GM23338 (cell line): ENCODE results near the gene FGF1. TPM values are rescaled to one million over a fixed set of nuclear protein-coding genes. Genes with fewer than 3 reads are reported as not detected.

ENCODE experiments used
- ATAC-seq: fragments of 200-7000 bp; cut with Tn5 transposase; 3 replicates; pipeline ENCODE4 v1.9.1; 2020
- DNase-seq: peaks from one replicate; pipeline ENCODE4 v3.0.0-alpha.2; 2015; ENCODE audit warnings: low spot score
- H2AFZ ChIP-seq: fragments of 200-600 bp; sonication (generic); 2 replicates; pipeline ENCODE4 v1.8.0; 2016; ENCODE audit warnings: antibody characterized with exemption, mild to moderate bottlenecking, moderate library complexity
- H3F3A ChIP-seq: fragments of 200-600 bp; sonication (generic); replicated peaks from 2 replicates; pipeline ENCODE4 v1.8.0; 2017; ENCODE audit warnings: antibody characterized with exemption, mixed run types, low read depth
- H3K27ac ChIP-seq: fragments of 200-600 bp; sonication (generic); 2 replicates; pipeline ENCODE4 v1.6.1; 2016; ENCODE audit warnings: low read depth
- H3K27me3 ChIP-seq: fragments of 200-600 bp; sonication (generic); 2 replicates; pipeline ENCODE4 v1.8.0; 2016; ENCODE audit warnings: mild to moderate bottlenecking, mixed run types, moderate library complexity; ENCODE audit not compliant: insufficient read depth
- H3K36me3 ChIP-seq: fragments of 200-600 bp; sonication (generic); 2 replicates; pipeline ENCODE4 v1.8.0; 2016; ENCODE audit warnings: mild to moderate bottlenecking; ENCODE audit not compliant: insufficient read depth
- H3K4me1 ChIP-seq: fragments of 200-600 bp; sonication (generic); 2 replicates; pipeline ENCODE4 v1.8.0; 2016; ENCODE audit warnings: mild to moderate bottlenecking, moderate library complexity; ENCODE audit not compliant: insufficient read depth
- H3K4me2 ChIP-seq: fragments of 200-600 bp; sonication (generic); 2 replicates; pipeline ENCODE4 v1.7.1; 2017; ENCODE audit warnings: mixed run types
- H3K4me3 ChIP-seq: fragments of 200-600 bp; sonication (generic); 2 replicates; pipeline ENCODE4 v1.6.1; 2016; ENCODE audit warnings: mixed run types
- H3K79me2 ChIP-seq: fragments of 200-600 bp; sonication (generic); replicated peaks from 2 replicates; pipeline ENCODE4 v1.8.0; 2017; ENCODE audit warnings: mild to moderate bottlenecking; ENCODE audit not compliant: insufficient read depth
- H3K9me2 ChIP-seq: fragments of 200-600 bp; sonication (generic); 2 replicates; pipeline ENCODE4 v1.8.0; 2017; ENCODE audit not compliant: insufficient read depth
- H4K20me1 ChIP-seq: fragments of 200-600 bp; sonication (generic); replicated peaks from 2 replicates; pipeline ENCODE4 v1.8.0; 2017; ENCODE audit warnings: mild to moderate bottlenecking; ENCODE audit not compliant: insufficient read depth
- H3K27ac Mint-ChIP-seq: 2 replicates; pipeline ENCODE4 v1.8.0; 2020; ENCODE audit warnings: inconsistent platforms, mild to moderate bottlenecking, moderate library complexity, mixed read lengths
- H3K27me3 Mint-ChIP-seq: 3 replicates; pipeline ENCODE4 v1.8.0; 2022; ENCODE audit warnings: low read depth, mild to moderate bottlenecking, moderate library complexity, mixed read lengths, inconsistent platforms; ENCODE audit not compliant: insufficient read depth, poor library complexity
- H3K36me3 Mint-ChIP-seq: 3 replicates; pipeline ENCODE4 v1.8.0; 2021; ENCODE audit warnings: low read depth, mild to moderate bottlenecking, inconsistent platforms, moderate library complexity, mixed read lengths
- H3K4me1 Mint-ChIP-seq: 3 replicates; pipeline ENCODE4 v1.8.0; 2020; ENCODE audit warnings: mild to moderate bottlenecking, inconsistent platforms, mixed read lengths
- H3K4me3 Mint-ChIP-seq: 3 replicates; pipeline ENCODE4 v1.8.0; 2021; ENCODE audit warnings: moderate library complexity, mild to moderate bottlenecking, inconsistent platforms, mixed read lengths
- H3K9me3 Mint-ChIP-seq: 3 replicates; pipeline ENCODE4 v1.8.0; 2020; ENCODE audit warnings: moderate library complexity, mild to moderate bottlenecking, inconsistent platforms, mixed read lengths
- CREB1 ChIP-seq: fragments of 250-450 bp; sonication (Bioruptor Pico); IDR thresholded peaks from 2 replicates; pipeline ENCODE4 v1.5.0; 2020; ENCODE audit warnings: low read depth, mild to moderate bottlenecking, moderate library complexity
- CTCF ChIP-seq, 2 experiments: fragments of 200-600 bp in 1 of 2; sonication (generic) in 1 of 2; conservative IDR thresholded peaks; 2 replicates each; pipeline versions ENCODE4 v1.5.1 to v1.6.1; 2016 to 2017; ENCODE audit warnings: antibody characterized with exemption in 2 of 2, low read depth in 2 of 2, mild to moderate bottlenecking in 2 of 2, moderate library complexity in 1 of 2
- JUNB ChIP-seq: IDR thresholded peaks from one replicate; pipeline ENCODE4 v1.6.1; 2016; ENCODE audit warnings: antibody characterized with exemption; ENCODE audit not compliant: unreplicated experiment
- polyA plus RNA-seq: library from polyadenylated mRNA; unstranded; fragments of >200 nt; fragmentation: Nextera tagmentation; extraction: Ambion mirVana; gene quantifications from 2 replicates; pipeline ENCODE4 v1.2.1, GENCODE V29; 2016
- total RNA-seq: library from RNA; depleted of rRNA; stranded (reverse); fragments of >200 nt; shearing (Covaris generic); gene quantifications from 2 replicates; pipeline ENCODE4 v1.2.3, GENCODE V29; 2014
- TF ChIP-seq, protein P1 (sequence below): fragments of 250-450 bp; sonication (Bioruptor Pico); IDR thresholded peaks from 2 replicates; pipeline ENCODE4 v1.5.0; 2020; ENCODE audit warnings: mild to moderate bottlenecking, moderate library complexity

FGF1 gene
- total and polyA plus RNA-seq, 2 experiments from 2014 or later: 0.21 to 0.34 TPM

DNA sequence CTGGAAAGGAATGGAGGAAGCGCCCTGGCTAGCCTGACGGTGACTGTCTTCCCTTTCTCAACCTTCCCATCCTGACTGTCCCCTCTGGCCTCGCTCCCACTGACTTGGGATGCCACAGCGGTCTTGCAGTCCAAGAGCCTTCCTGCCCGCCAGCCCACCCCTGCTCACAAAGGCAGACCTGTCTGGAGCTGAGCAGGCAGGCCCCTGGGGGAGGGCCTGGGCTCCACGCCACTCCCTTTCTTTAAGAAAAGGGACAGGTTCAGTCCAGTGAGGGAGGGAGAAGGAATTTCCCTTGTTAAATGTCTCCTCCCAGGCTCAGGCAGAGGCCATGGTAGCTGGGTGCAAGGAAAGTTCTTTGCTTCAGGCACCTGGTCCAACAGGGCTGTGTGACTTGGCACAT, 18.1 kb downstream of the FGF1 start (continued):
- TF ChIP-seq, protein P1, sequence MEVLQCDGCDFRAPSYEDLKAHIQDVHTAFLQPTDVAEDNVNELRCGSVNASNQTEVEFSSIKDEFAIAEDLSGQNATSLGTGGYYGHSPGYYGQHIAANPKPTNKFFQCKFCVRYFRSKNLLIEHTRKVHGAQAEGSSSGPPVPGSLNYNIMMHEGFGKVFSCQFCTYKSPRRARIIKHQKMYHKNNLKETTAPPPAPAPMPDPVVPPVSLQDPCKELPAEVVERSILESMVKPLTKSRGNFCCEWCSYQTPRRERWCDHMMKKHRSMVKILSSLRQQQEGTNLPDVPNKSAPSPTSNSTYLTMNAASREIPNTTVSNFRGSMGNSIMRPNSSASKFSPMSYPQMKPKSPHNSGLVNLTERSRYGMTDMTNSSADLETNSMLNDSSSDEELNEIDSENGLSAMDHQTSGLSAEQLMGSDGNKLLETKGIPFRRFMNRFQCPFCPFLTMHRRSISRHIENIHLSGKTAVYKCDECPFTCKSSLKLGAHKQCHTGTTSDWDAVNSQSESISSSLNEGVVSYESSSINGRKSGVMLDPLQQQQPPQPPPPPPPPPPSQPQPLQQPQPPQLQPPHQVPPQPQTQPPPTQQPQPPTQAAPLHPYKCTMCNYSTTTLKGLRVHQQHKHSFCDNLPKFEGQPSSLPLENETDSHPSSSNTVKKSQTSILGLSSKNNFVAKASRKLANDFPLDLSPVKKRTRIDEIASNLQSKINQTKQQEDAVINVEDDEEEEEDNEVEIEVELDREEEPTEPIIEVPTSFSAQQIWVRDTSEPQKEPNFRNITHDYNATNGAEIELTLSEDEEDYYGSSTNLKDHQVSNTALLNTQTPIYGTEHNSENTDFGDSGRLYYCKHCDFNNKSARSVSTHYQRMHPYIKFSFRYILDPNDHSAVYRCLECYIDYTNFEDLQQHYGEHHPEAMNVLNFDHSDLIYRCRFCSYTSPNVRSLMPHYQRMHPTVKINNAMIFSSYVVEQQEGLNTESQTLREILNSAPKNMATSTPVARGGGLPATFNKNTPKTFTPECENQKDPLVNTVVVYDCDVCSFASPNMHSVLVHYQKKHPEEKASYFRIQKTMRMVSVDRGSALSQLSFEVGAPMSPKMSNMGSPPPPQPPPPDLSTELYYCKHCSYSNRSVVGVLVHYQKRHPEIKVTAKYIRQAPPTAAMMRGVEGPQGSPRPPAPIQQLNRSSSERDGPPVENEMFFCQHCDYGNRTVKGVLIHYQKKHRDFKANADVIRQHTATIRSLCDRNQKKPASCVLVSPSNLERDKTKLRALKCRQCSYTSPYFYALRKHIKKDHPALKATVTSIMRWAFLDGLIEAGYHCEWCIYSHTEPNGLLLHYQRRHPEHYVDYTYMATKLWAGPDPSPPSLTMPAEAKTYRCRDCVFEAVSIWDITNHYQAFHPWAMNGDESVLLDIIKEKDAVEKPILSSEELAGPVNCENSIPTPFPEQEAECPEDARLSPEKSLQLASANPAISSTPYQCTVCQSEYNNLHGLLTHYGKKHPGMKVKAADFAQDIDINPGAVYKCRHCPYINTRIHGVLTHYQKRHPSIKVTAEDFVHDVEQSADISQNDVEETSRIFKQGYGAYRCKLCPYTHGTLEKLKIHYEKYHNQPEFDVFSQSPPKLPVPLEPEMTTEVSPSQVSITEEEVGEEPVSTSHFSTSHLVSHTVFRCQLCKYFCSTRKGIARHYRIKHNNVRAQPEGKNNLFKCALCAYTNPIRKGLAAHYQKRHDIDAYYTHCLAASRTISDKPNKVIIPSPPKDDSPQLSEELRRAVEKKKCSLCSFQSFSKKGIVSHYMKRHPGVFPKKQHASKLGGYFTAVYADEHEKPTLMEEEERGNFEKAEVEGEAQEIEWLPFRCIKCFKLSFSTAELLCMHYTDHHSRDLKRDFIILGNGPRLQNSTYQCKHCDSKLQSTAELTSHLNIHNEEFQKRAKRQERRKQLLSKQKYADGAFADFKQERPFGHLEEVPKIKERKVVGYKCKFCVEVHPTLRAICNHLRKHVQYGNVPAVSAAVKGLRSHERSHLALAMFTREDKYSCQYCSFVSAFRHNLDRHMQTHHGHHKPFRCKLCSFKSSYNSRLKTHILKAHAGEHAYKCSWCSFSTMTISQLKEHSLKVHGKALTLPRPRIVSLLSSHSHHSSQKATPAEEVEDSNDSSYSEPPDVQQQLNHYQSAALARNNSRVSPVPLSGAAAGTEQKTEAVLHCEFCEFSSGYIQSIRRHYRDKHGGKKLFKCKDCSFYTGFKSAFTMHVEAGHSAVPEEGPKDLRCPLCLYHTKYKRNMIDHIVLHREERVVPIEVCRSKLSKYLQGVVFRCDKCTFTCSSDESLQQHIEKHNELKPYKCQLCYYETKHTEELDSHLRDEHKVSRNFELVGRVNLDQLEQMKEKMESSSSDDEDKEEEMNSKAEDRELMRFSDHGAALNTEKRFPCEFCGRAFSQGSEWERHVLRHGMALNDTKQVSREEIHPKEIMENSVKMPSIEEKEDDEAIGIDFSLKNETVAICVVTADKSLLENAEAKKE (CRISPR knock-in tag): no peak

DNA sequence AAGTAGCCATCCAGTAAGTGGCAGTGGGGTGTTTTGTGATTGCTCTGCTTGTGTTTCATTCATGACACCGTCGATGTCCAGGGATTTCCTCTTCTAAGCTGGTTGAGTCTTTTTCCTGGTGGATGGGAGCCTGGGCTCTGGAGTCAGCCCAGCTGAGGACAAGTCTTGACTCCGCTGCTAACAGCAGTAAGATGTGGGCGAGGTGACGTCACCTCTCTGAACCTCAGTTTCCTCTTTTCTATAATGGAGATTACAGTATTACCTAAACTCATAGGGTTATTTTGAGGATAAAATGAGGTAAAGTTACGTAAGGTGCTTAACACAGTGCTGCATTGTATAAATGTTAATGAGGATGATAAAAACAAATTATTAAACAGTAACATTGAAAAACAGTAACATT, 21.3 kb downstream of the FGF1 start:
- no peaks in the 10 kb centered on the region for H3K36me3 Mint-ChIP-seq
- ATAC-seq (no peak), DNase-seq (no peak)
- H3K4me1 Mint-ChIP-seq: peaks cover 12% of the 10 kb centered on the region
- 0 out of 2 replicates have a peak, but pooled peaks cover 8% of the 10 kb centered on the region for H3K9me2 ChIP-seq
- no peak overlapping the region for H3K27ac Mint-ChIP-seq
- H3K27me3 ChIP-seq: no peaks in the 10 kb centered on the region
- no peak overlapping the region for H3K27ac ChIP-seq
- no peaks in the 10 kb centered on the region for H4K20me1 ChIP-seq
- no peak overlapping the region for H3K4me3 ChIP-seq
- no peak overlapping the region for H2AFZ ChIP-seq
- no peak overlapping the region for H3K4me2 ChIP-seq
- no peaks in the 10 kb centered on the region for H3K27me3 Mint-ChIP-seq
- no peak overlapping the region for H3K4me3 Mint-ChIP-seq
- H3K79me2 ChIP-seq: no peaks in the 10 kb centered on the region
- H3K4me1 ChIP-seq: no peaks in the 10 kb centered on the region
- H3K36me3 ChIP-seq: no peaks in the 10 kb centered on the region
- H3K9me3 Mint-ChIP-seq: no peaks in the 10 kb centered on the region
- no peaks in the 10 kb centered on the region for H3F3A ChIP-seq
- no peak for TF ChIP-seq JUNB
- TF ChIP-seq, protein P1 (CRISPR knock-in tag): no peak
- TF ChIP-seq CTCF (conservative IDR thresholded peaks at IDR 0.05; ENCODE audit: low read depth in 2 of 2): no peak
- no peak for TF ChIP-seq CREB1 (CRISPR knock-in tag)
